ENCODE results near the gene TFG. TPM values are rescaled to one million over a fixed set of nuclear protein-coding genes. Genes with fewer than 3 reads are reported as not detected.

TFG gene
- total RNA-seq, 3 donors from 2014 or later: 82.0 to 125 (median 95.2) TPM

DNA sequence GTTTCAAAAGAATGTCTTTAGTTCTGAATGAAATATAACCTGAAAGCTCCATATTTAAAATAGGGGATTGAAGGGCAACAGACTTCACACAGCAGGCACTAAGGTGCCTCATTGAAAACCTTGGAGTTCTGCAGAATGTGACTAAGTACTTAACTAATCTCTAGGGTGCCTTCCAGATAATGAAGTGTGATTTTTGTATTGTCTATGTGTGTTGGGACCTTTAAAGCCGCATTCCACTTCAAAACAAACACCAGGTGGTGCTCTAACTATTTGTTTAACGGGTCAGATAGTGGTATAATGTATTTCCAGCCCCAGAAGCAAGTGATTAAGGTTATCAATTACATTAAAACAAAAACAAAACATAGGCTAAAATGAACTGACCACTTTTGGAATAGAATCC lies 28.0 kb downstream of the TFG start:
- TF ChIP-seq, protein P1, sequence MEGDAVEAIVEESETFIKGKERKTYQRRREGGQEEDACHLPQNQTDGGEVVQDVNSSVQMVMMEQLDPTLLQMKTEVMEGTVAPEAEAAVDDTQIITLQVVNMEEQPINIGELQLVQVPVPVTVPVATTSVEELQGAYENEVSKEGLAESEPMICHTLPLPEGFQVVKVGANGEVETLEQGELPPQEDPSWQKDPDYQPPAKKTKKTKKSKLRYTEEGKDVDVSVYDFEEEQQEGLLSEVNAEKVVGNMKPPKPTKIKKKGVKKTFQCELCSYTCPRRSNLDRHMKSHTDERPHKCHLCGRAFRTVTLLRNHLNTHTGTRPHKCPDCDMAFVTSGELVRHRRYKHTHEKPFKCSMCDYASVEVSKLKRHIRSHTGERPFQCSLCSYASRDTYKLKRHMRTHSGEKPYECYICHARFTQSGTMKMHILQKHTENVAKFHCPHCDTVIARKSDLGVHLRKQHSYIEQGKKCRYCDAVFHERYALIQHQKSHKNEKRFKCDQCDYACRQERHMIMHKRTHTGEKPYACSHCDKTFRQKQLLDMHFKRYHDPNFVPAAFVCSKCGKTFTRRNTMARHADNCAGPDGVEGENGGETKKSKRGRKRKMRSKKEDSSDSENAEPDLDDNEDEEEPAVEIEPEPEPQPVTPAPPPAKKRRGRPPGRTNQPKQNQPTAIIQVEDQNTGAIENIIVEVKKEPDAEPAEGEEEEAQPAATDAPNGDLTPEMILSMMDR (IDR thresholded peaks at IDR 0.05): no peak
- Histone ChIP-seq H3K4me1 (ENCODE audit: low read depth) (no peaks in the 10 kb centered on the region), H3K36me3 (ENCODE audit: low read depth) (no peaks in the 10 kb centered on the region), H3K4me3 (no peak overlapping the region), H3K9me3 (no peaks in the 10 kb centered on the region)
- ATAC-seq: peak; percentile 35
- DNase-seq: peak in 1 of 3 donors; percentile 21
- intact Hi-C loops (cut with DNase I, micrococcal nuclease): no loop called here

DNA sequence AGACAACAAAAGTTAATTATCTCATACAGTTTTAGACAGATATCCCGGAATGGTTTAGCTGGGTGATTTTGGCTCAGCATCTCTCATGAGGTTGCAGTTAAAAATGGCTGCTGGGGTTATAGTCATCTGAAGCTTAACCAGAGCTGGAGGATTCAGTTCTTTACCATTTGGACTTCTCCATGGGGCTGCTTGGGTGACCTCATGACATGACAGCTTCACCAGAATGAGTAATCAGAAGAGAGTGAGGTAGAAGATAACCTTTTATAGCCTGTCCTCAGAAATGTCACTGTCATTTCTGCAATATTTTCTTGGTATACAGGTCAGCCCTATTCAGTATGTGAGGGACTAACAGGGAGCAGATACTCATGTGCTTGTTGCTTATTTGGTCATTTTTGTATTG lies 30.9 kb downstream of the TFG start:
- Histone ChIP-seq H3K9me3 (no peaks in the 10 kb centered on the region), H3K4me1 (ENCODE audit: low read depth) (no peaks in the 10 kb centered on the region), H3K36me3 (ENCODE audit: low read depth) (no peaks in the 10 kb centered on the region), H3K4me3 (no peak overlapping the region)
- no peak for ATAC-seq
- intact Hi-C loops (cut with DNase I, micrococcal nuclease): no loop called here
- DNase-seq: no peak
- TF ChIP-seq, protein P1 (IDR thresholded peaks at IDR 0.05): no peak

GRCh38 chr3:100743535-100743934 lies 34.2 kb downstream of the TFG start:
- no peak overlapping the region for H3K4me3 ChIP-seq
- ATAC-seq (no peak), DNase-seq (no peak)
- intact Hi-C loops (cut with DNase I, micrococcal nuclease): no loop called here
- no peaks in the 10 kb centered on the region for H3K9me3 ChIP-seq
- TF ChIP-seq, protein P1 (IDR thresholded peaks at IDR 0.05): no peak
- no peaks in the 10 kb centered on the region for H3K4me1 ChIP-seq (ENCODE audit: low read depth)
- peaks cover 4% of the 10 kb centered on the region for H3K36me3 ChIP-seq (ENCODE audit: low read depth)

DNA sequence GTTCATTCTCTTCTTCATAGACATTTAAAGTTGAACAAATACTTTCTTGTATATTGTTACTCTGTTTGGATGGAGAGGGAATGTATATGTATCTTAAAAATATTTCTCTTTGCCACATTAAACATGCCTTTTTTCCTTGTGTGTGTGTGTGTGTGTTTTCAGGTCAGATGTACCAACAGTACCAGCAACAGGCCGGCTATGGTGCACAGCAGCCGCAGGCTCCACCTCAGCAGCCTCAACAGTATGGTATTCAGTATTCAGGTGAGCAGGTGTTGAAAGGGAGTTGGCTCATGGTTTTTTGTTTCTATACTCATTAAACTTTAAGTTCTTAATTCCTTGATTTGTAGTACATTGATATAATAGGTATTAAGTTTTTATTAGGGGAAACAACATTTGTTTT lies 35.4 kb downstream of the TFG start:
- no peak overlapping the region for H3K4me3 ChIP-seq
- no peaks in the 10 kb centered on the region for H3K9me3 ChIP-seq
- TF ChIP-seq, protein P1 (IDR thresholded peaks at IDR 0.05): no peak
- peaks cover 8% of the 10 kb centered on the region for H3K36me3 ChIP-seq (ENCODE audit: low read depth)
- DNase-seq (no peak), ATAC-seq (no peak)
- H3K4me1 ChIP-seq (ENCODE audit: low read depth): no peaks in the 10 kb centered on the region
- intact Hi-C loops (cut with DNase I, micrococcal nuclease): no loop called here

DNA sequence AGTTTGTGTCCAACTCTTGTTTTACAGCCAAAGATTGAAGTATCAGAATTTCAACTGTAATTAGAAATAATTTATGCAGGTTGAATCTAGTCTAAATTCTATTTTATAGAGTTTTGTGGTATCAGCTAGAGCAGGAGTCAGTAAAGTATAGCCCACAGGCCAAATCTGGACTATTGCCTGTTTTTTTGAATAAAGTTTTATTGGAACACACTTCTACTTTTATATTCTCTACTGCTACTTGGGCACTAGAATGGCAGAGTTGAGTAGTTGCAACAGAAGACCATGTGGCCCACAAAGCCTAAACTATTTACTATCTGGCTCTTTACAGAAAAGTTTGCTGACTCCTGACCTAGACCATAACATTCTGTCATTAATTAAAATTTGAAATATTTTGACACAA lies 36.3 kb downstream of the TFG start:
- Histone ChIP-seq H3K4me1 (ENCODE audit: low read depth) (no peaks in the 10 kb centered on the region), H3K4me3 (no peak overlapping the region), H3K9me3 (no peaks in the 10 kb centered on the region), H3K36me3 (ENCODE audit: low read depth) (peaks cover 8% of the 10 kb centered on the region)
- DNase-seq (no peak), ATAC-seq (no peak)
- TF ChIP-seq, protein P1 (IDR thresholded peaks at IDR 0.05): no peak
- intact Hi-C loops (cut with DNase I, micrococcal nuclease): no loop called here

DNA sequence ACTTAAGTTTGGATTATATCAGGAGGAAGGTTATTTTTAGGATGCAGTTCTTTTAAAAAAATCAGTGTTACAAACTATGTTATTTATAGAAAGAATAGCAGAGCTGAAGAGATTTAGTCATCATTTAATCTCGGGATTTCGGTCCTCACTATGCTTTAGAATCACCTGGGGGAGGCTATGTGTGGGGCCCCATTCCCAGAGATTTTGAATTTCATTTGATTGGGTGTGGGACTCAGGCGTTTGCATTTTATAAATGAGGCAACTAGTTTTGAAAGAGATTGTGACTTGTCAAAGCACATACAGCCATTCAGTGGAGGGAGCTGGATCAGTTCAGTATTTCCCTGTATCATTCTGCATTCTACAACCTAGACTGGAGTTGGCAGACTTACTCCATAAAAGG lies 36.8 kb downstream of the TFG start:
- Histone ChIP-seq H3K9me3 (no peaks in the 10 kb centered on the region), H3K36me3 (ENCODE audit: low read depth) (peaks cover 8% of the 10 kb centered on the region), H3K4me3 (no peak overlapping the region), H3K4me1 (ENCODE audit: low read depth) (no peaks in the 10 kb centered on the region)
- TF ChIP-seq, protein P1 (IDR thresholded peaks at IDR 0.05): no peak
- intact Hi-C loops (cut with DNase I, micrococcal nuclease): no loop called here
- ATAC-seq (no peak), DNase-seq (no peak)
